ENCODE measurements around the gene VWA1. TPM values are rescaled to one million over a fixed set of nuclear protein-coding genes. Genes with fewer than 3 reads are reported as not detected.

The VWA1 gene
- total RNA-seq, 1 donor from 2014 or later, result 8.9 TPM

- DNase-seq (ENCODE audit: low read depth, low spot score), result no peak
- Mint-ChIP-seq H3K27ac (ENCODE audit: unreplicated experiment) (no peak overlapping the region), H3K4me1 (peaks cover 4% of the 10 kb centered on the region), H3K4me3 (no peak overlapping the region), H3K9me3 (no peaks in the 10 kb centered on the region), H3K36me3 (ENCODE audit: low read depth) (peaks cover 36% of the 10 kb centered on the region), H3K27me3 (ENCODE audit: low read depth) (no peaks in the 10 kb centered on the region)
- TF ChIP-seq CTCF (conservative IDR thresholded peaks at IDR 0.05), result no peak
Observed at GRCh38 chr1:1391225-1391624, 44.3 kb upstream of the VWA1 start.

- peaks cover 7% of the 10 kb centered on the region for H3K4me1 Mint-ChIP-seq
- no peaks in the 10 kb centered on the region for H3K27me3 Mint-ChIP-seq (ENCODE audit: low read depth)
- DNase-seq (ENCODE audit: low read depth, low spot score), result no peak
- H3K9me3 Mint-ChIP-seq, result no peaks in the 10 kb centered on the region
- no peak for TF ChIP-seq CTCF (conservative IDR thresholded peaks at IDR 0.05)
- peaks cover 25% of the 10 kb centered on the region for H3K36me3 Mint-ChIP-seq (ENCODE audit: low read depth)
- no peak overlapping the region for H3K4me3 Mint-ChIP-seq
- no peak overlapping the region for H3K27ac Mint-ChIP-seq (ENCODE audit: unreplicated experiment)
Observed at GRCh38 chr1:1393014-1393413, 42.5 kb upstream of the VWA1 start.

- H3K27me3 Mint-ChIP-seq (ENCODE audit: low read depth), result peaks cover 3% of the 10 kb centered on the region
- peak overlapping the region; percentile 43 for H3K4me3 Mint-ChIP-seq
- no peak for DNase-seq (ENCODE audit: low read depth, low spot score)
- H3K36me3 Mint-ChIP-seq (ENCODE audit: low read depth), result peaks cover 28% of the 10 kb centered on the region
- no peak overlapping the region for H3K27ac Mint-ChIP-seq (ENCODE audit: unreplicated experiment)
- no peaks in the 10 kb centered on the region for H3K9me3 Mint-ChIP-seq
- TF ChIP-seq CTCF (conservative IDR thresholded peaks at IDR 0.05), result no peak
- peaks cover 11% of the 10 kb centered on the region for H3K4me1 Mint-ChIP-seq
Observed at GRCh38 chr1:1393428-1393827, 42.1 kb upstream of the VWA1 start.

- TF ChIP-seq CTCF (conservative IDR thresholded peaks at IDR 0.05), result no peak
- H3K36me3 Mint-ChIP-seq (ENCODE audit: low read depth), result peaks cover 28% of the 10 kb centered on the region
- DNase-seq (ENCODE audit: low read depth, low spot score), result no peak
- no peak overlapping the region for H3K27ac Mint-ChIP-seq (ENCODE audit: unreplicated experiment)
- peak overlapping the region; percentile 43 for H3K4me3 Mint-ChIP-seq
- H3K27me3 Mint-ChIP-seq (ENCODE audit: low read depth), result peaks cover 3% of the 10 kb centered on the region
- H3K4me1 Mint-ChIP-seq, result peaks cover 11% of the 10 kb centered on the region
- H3K9me3 Mint-ChIP-seq, result no peaks in the 10 kb centered on the region
Observed at GRCh38 chr1:1394116-1394515, 41.4 kb upstream of the VWA1 start.

- Mint-ChIP-seq H3K27me3 (ENCODE audit: low read depth) (peaks cover 3% of the 10 kb centered on the region), H3K4me3 (peak overlapping the region; percentile 82), H3K27ac (ENCODE audit: unreplicated experiment) (no peak overlapping the region), H3K9me3 (no peaks in the 10 kb centered on the region), H3K36me3 (ENCODE audit: low read depth) (peaks cover 24% of the 10 kb centered on the region), H3K4me1 (peaks cover 17% of the 10 kb centered on the region)
- no peak for DNase-seq (ENCODE audit: low read depth, low spot score)
- no peak for TF ChIP-seq CTCF (conservative IDR thresholded peaks at IDR 0.05)
Observed at GRCh38 chr1:1395166-1395565, 40.3 kb upstream of the VWA1 start.

Data from neural crest cell (in vitro differentiated cells).